Measurements from ENCODE around the gene NBAS. TPM values are rescaled to one million over a fixed set of nuclear protein-coding genes. Genes with fewer than 3 reads are reported as not detected.

Gene NBAS
- polyA plus RNA-seq, 1 experiment = 35.6 TPM

GRCh38 chr2:15162620-15163019, 398.5 kb downstream of the NBAS start:
- Histone ChIP-seq H3K27me3 (ENCODE audit: control insufficient read depth, insufficient read depth, low read length) (no peaks in the 10 kb centered on the region), H3K36me3 (ENCODE audit: control insufficient read depth, insufficient read depth, low read length) (no peaks in the 10 kb centered on the region; the same call in 1 of the 2 replicates), H3K4me3 (ENCODE audit: low read depth, low read length) (no peak overlapping the region)
- TF ChIP-seq CTCF (IDR thresholded peaks at IDR 0.05; ENCODE audit: insufficient read depth, low read depth, low read length) = no peak
- no peak for DNase-seq (ENCODE audit: low read depth)
- CTCF ChIA-PET = no interaction called here
- POLR2A ChIA-PET = interaction anchor here (0.6 kb wide), 1 partner anchor 268 kb away, joined by 3 read pairs; no protein-coding TSS in a partner anchor

DNA sequence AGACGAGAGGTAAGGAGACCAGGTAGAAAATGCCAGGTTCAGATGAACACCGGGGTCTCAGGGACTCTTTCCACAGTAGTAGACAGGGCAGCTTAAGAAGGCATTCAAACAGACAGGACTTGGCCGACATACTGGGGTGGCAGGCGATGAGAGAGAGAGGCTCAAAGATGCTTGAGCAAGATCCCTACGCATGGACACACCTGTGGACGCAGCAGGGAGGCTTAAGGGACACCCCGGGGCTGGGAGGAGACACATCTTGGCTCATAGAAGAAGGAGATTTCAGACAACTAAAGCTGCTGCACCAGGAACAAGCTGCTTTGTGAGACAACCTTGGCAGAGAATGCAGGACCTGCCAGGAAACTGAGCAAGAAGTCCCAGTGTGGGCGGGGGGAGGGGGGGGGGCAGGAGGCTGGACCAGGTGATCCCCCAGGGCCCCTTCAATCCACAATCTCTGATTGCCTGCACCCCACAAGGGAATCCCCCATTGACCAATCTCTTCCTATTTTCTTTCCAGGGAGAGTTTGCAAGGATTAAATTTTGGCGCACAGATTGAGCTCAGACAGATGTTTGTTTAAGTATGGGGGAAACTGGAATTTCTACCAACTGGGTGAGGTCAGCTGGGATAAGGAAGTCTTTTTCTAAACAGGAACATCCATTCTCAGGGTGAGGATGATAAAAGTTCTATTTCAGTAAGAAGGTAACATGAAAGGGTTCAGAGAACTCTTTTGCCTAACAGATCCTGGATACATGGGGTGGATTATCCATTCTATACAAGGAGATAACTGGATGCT, 400.7 kb downstream of the NBAS start:
- no peak for DNase-seq (ENCODE audit: low read depth)
- no peak overlapping the region for H3K4me3 ChIP-seq (ENCODE audit: low read depth, low read length)
- no peak for TF ChIP-seq CTCF (IDR thresholded peaks at IDR 0.05; ENCODE audit: insufficient read depth, low read depth, low read length)
- H3K27me3 ChIP-seq (ENCODE audit: control insufficient read depth, insufficient read depth, low read length) = no peaks in the 10 kb centered on the region
- ChIA-PET CTCF (interaction anchor here (0.7 to 1.2 kb wide), 5 partner anchors 9 to 733 kb away, joined by 3 to 8 read pairs (median 3); no protein-coding TSS in a partner anchor), POLR2A (no interaction called here)
- no peaks in the 10 kb centered on the region for H3K36me3 ChIP-seq (ENCODE audit: control insufficient read depth, insufficient read depth, low read length)

- H3K36me3 ChIP-seq (ENCODE audit: control insufficient read depth, insufficient read depth, low read length) = no peaks in the 10 kb centered on the region
- TF ChIP-seq CTCF (IDR thresholded peaks at IDR 0.05; ENCODE audit: insufficient read depth, low read depth, low read length) = peak; percentile 68
- H3K4me3 ChIP-seq (ENCODE audit: low read depth, low read length) = no peak overlapping the region
- no peaks in the 10 kb centered on the region for H3K27me3 ChIP-seq (ENCODE audit: control insufficient read depth, insufficient read depth, low read length)
- ChIA-PET POLR2A (no interaction called here), CTCF (interaction anchor here (0.7 to 1.2 kb wide), 5 partner anchors 10 to 732 kb away, joined by 3 to 8 read pairs (median 3); no protein-coding TSS in a partner anchor)
- no peak for DNase-seq (ENCODE audit: low read depth)
Measured at GRCh38 chr2:15159751-15160177, 401.4 kb downstream of the NBAS start.

DNA sequence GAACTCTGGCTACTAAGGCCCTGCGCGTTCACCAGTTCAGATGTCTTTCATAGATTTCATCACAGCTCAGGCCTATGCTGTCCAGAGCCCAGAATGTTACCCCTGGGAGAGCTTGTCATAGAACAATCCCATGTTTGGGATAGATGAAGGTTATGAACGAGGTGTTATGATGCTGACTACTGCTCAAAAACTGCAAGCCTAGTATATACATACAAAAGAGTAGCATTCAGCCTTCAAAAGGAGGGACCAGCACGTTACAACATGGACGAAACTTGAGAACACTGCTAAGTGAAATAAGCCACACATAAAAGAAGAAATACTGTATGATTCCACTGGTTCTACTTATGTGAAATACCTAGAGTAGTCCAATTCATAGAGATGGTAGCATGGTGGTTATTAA, 401.9 kb downstream of the NBAS start:
- Histone ChIP-seq H3K27me3 (ENCODE audit: control insufficient read depth, insufficient read depth, low read length) (no peaks in the 10 kb centered on the region), H3K36me3 (ENCODE audit: control insufficient read depth, insufficient read depth, low read length) (no peaks in the 10 kb centered on the region), H3K4me3 (ENCODE audit: low read depth, low read length) (no peak overlapping the region)
- ChIA-PET CTCF (interaction anchor here (1.0 kb wide), 2 partner anchors 9 to 732 kb away, joined by 3 read pairs; no protein-coding TSS in a partner anchor), POLR2A (no interaction called here)
- DNase-seq (ENCODE audit: low read depth) = no peak
- TF ChIP-seq CTCF (IDR thresholded peaks at IDR 0.05; ENCODE audit: insufficient read depth, low read depth, low read length) = no peak

GRCh38 chr2:15158532-15158931, 402.6 kb downstream of the NBAS start:
- CTCF ChIA-PET = no interaction called here
- no peaks in the 10 kb centered on the region for H3K27me3 ChIP-seq (ENCODE audit: control insufficient read depth, insufficient read depth, low read length)
- POLR2A ChIA-PET = no interaction called here
- TF ChIP-seq CTCF (IDR thresholded peaks at IDR 0.05; ENCODE audit: insufficient read depth, low read depth, low read length) = no peak
- H3K4me3 ChIP-seq (ENCODE audit: low read depth, low read length) = no peak overlapping the region
- H3K36me3 ChIP-seq (ENCODE audit: control insufficient read depth, insufficient read depth, low read length) = no peaks in the 10 kb centered on the region
- no peak for DNase-seq (ENCODE audit: low read depth)

All from BJ (cell line).